Left ventricle myocardium inferior (tissue), 1 donor: Measurements from ENCODE around the gene TBCB. TPM values are rescaled to one million over a fixed set of nuclear protein-coding genes. Genes with fewer than 3 reads are reported as not detected.

Source experiments
- DNase-seq: peaks from one replicate; pipeline ENCODE4 v3.0.0-alpha.2; 2020
- H3K27ac ChIP-seq: fragments of 200-600 bp; replicated peaks from 2 replicates; pipeline ENCODE4 v1.8.0; 2021
- H3K27me3 ChIP-seq: fragments of 200-600 bp; 2 replicates; pipeline ENCODE4 v1.8.0; 2021; ENCODE audit warnings: low read depth
- H3K36me3 ChIP-seq: fragments of 200-600 bp; 2 replicates; pipeline ENCODE4 v1.8.0; 2021
- H3K4me1 ChIP-seq: fragments of 200-600 bp; 2 replicates; pipeline ENCODE4 v1.8.0; 2021
- H3K4me3 ChIP-seq: fragments of 200-600 bp; 2 replicates; pipeline ENCODE4 v1.8.0; 2021; ENCODE audit warnings: mild to moderate bottlenecking, moderate library complexity
- H3K9me3 ChIP-seq: fragments of 200-600 bp; replicated peaks from 2 replicates; pipeline ENCODE4 v1.8.0; 2021
- CTCF ChIP-seq: fragments of 200-600 bp; IDR thresholded peaks from 2 replicates; pipeline ENCODE4 v1.8.0; 2021; ENCODE audit warnings: antibody characterized with exemption, mild to moderate bottlenecking, borderline replicate concordance
- intact Hi-C: fragments of 100-400 bp; cut with micrococcal nuclease; formaldehyde crosslinking; loops from one replicate; pipeline ENCODE4 v1.11.0; 2022
- total RNA-seq: library from RNA; stranded (reverse); fragmentation: NEBNext Ultra II Directional; extraction: Animal tissue kit (Norgen Biotek cat#: 25700); gene quantifications from one replicate; pipeline ENCODE4 v1.2.1, GENCODE V29; 2021
- donor health status: DM: no; HTN: yes; CAD: no; lungs with severe emphysema.

Gene TBCB
- total RNA-seq, 1 donor from 2014 or later, result 94.9 TPM

- Histone ChIP-seq H3K36me3 (peaks cover 44% of the 10 kb centered on the region), H3K4me3 (peak within 1 kb of the TSS; percentile 83), H3K4me1 (peaks cover 35% of the 10 kb centered on the region), H3K27me3 (no peaks in the 10 kb centered on the region), H3K9me3 (no peaks in the 10 kb centered on the region), H3K27ac (peak within 1 kb of the TSS; percentile 93)
- peak; percentile 99 for DNase-seq
- intact Hi-C loops, result no loop called here
- TF ChIP-seq CTCF, result no peak
Observed at GRCh38 chr19:36114721-36115452, 381 bp upstream of the TBCB start, which contains the start of gene POLR2I. TSS of gene POLR2I (minus strand) at chr19:36114875. CDS start at chr19:36114856, 19 bp downstream.

GRCh38 chr19:36116344-36116637, 1.0 kb downstream of the TBCB start:
- intact Hi-C loops, result no loop called here
- H3K4me1 ChIP-seq, result peaks cover 35% of the 10 kb centered on the region
- H3K9me3 ChIP-seq, result no peaks in the 10 kb centered on the region
- TF ChIP-seq CTCF, result no peak
- peak overlapping the region; percentile 93 for H3K27ac ChIP-seq
- peaks cover 49% of the 10 kb centered on the region for H3K36me3 ChIP-seq
- no peak for DNase-seq
- peak overlapping the region; percentile 83 for H3K4me3 ChIP-seq
- no peaks in the 10 kb centered on the region for H3K27me3 ChIP-seq

GRCh38 chr19:36120092-36120983, 5.1 kb downstream of the TBCB start:
- Histone ChIP-seq H3K27me3 (no peaks in the 10 kb centered on the region), H3K4me1 (peaks cover 20% of the 10 kb centered on the region), H3K9me3 (no peaks in the 10 kb centered on the region), H3K36me3 (peaks cover 63% of the 10 kb centered on the region), H3K27ac (no peak overlapping the region), H3K4me3 (no peak overlapping the region)
- DNase-seq, result no peak
- no peak for TF ChIP-seq CTCF
- intact Hi-C loops, result no loop called here

- TF ChIP-seq CTCF, result no peak
- Histone ChIP-seq H3K4me1 (peaks cover 14% of the 10 kb centered on the region), H3K9me3 (no peaks in the 10 kb centered on the region), H3K27ac (no peak overlapping the region), H3K36me3 (peaks cover 69% of the 10 kb centered on the region), H3K4me3 (no peak overlapping the region), H3K27me3 (no peaks in the 10 kb centered on the region)
- DNase-seq, result no peak
- intact Hi-C loops, result no loop called here
Observed at GRCh38 chr19:36120984-36121358, 5.7 kb downstream of the TBCB start.

GRCh38 chr19:36121486-36122124, 6.3 kb downstream of the TBCB start:
- Histone ChIP-seq H3K4me3 (no peak overlapping the region), H3K4me1 (peaks cover 7% of the 10 kb centered on the region), H3K27me3 (no peaks in the 10 kb centered on the region), H3K27ac (no peak overlapping the region), H3K36me3 (peaks cover 70% of the 10 kb centered on the region), H3K9me3 (no peaks in the 10 kb centered on the region)
- intact Hi-C loops, result no loop called here
- TF ChIP-seq CTCF, result no peak
- DNase-seq, result no peak
